Activated effector memory CD4-positive, alpha-beta T cell treated with Interleukin-2 at 50 U/mL for 16 hours (primary cell): ENCODE data around the gene GLP1R.
A peak's percentile ranks its signal among the peaks of the same experiment; 100 is the strongest.

Experiments
- DNase-seq: peaks from one replicate; pipeline ENCODE4 v3.0.0-alpha.2; 2020

GLP1R gene

DNA sequence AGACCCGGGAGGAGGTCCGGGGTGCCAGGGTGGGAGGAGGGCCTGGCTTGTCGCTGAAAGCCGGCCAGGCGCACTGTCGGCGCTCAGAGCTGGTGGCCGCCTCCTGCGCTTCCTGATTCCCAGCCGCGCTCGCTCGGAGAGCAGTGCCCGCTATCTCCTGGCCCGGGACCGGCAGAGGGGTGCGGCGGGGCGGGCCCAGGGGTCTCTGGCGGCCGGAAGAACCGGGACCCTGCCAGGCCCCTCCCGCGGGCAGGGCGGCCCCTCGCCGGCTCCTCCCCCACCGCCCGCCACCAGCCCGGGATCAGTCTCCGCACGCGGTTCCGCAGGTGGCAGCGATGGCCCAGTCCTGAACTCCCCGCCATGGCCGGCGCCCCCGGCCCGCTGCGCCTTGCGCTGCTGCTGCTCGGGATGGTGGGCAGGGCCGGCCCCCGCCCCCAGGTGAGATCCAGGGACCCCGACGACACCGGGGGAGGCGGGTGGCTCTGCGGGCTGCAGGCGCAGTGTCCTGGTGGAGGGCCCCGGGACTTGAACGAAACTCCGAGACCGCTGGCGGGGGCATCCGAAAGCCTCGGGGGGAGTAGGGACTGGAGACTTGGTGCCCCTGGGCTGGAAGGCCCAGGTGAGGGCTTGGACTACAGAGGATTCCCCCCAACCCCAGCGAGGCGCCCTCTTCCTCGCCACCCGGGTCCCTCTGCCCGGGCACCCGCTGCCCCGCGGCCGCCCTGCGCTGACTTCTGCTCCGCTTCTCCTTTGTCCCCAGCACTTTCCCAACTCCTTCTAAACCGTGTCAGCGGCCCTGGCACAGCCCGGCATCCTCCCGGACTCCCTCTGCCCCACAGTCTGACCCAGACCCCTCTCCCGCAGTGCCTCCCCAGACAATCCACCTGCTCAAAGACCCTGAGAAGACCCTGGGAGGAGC lies at the start of gene GLP1R:
Gene GLP1R (plus strand): TSS at position 301 of the 919 bp plus-strand sequence. CDS start 60 bp downstream, at position 361.
- DNase-seq: no peak

GRCh38 chr6:39003072-39003471 lies 45.5 kb upstream of the GLP1R start:
- DNase-seq: no peak

DNA sequence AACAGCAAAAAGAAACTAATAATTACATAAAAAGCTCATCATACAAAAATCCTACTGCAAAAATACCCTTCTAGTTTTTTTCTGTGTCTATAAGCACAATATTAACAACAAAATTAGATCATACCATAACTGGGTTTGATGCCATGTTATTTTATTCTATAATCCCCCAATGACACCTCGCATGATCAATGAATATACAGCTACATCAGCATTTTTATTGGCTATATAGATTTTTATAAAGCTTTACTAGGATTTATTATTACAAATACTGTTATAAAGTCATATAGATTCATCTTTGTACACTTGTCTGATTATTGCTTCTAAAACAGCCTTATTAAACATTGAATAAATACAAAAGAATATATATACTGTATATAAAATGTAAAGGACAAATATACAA lies 45.1 kb upstream of the GLP1R start:
- no peak for DNase-seq

DNA sequence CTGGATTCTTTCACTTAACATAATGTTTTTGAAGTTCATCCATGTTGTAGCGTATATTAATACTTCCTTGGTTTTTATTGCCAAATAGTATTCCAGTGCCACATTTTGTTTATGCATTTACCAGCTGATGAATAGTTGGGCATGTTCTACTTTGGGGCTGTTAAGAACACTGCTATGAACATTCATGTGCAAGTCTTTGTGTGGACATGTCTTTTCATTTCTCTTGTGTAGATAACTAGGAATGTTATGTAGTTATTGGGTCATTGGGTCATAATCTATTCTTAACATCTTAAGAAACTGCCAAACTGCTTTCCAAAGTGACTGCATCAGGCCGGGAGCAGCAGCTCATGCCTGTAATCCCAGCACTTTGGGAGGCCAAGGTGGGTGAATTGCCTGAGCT lies 43.8 kb upstream of the GLP1R start:
- no peak for DNase-seq

- no peak for DNase-seq
These were observed 42.8 kb upstream of the GLP1R start for GRCh38 chr6:39005774-39006173.

DNA sequence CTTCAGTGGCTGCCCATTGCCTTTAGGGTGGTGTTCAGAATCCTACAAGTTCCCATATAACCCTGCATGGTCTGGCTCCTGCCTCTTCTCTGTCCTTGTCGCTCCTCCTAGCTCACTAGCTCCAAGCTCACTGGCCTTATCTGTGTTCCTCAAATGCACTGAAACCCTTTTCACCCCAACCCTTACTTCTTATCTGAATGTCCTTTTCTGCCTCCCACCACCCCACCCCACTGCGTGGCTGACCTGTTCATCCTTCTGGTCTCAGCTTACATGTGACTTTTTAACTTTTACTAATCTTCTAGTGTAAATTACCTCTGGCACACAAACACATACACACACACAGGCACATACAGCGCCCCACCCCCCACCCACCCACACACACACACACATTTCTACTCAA lies 41.0 kb upstream of the GLP1R start:
- no peak for DNase-seq

- no peak for DNase-seq
These were observed 39.8 kb upstream of the GLP1R start for GRCh38 chr6:39008737-39009136.

DNA sequence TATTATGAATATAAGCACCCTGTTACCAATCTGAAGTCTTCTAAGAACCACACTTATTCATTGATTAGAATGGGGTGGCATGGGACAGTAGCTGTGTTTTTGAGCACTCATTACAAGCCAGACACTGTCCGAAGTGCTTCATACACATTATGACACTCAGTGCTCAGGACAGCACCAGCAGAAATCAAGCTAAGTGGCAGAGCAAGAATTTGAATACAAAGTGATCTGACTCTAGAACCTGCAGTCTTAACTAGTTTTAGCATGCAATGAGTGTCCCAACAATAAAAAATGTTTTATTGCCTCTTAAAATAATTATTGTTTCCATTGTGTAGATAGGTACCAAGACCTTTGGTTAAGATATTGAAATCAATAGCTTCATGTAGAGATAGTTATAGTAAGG lies 39.1 kb upstream of the GLP1R start:
- no peak for DNase-seq

DNA sequence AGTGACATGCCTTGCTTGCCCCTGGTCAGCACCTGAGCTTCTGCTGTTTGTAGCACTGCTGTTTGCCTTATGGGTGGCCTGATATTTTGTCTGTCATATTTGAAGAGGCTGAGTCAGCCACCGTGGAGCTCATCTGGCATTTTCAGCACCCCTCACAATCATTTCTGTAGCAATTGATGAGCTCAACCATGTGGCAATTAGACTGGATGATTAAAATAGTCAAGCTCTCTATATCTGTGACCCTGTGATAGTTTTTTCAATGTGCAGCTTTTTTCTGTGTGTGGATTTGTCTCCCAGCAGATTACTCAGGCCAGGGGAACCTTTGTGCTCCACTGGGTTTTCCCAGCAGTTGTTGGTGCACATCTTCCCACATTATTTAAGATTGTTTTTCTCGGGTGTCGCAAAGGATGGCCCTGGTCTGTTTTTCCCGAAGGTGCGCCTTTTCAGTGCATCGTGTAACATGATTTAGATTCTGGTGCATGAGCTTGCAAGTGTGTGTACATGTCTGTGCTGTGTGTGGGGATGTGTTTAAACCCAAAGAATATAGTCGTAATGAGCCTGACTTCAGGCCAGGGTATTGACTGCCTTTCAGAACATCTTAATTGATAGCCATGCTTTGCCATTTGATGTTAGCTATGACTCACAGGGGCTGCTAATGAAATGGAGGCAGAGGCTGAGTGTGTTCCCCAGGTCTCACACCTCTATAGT lies 31.6 kb upstream of the GLP1R start:
- no peak for DNase-seq

DNA sequence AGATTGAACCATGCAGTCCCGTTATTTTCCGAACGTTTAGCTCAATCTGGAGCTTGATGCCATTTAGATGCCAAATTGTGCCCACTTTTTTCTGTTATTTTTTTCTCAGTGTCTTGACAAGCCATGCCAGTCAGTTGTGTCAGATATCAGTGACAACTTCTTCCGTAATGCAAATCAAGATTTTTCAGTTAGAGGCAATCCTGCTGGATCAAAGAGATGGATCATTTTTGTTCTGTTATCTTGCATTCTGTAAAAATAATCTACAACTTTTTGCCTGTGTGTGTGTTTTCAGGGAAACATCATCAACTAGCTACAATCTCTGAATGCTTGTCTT lies 31.1 kb upstream of the GLP1R start:
- DNase-seq: no peak

DNA sequence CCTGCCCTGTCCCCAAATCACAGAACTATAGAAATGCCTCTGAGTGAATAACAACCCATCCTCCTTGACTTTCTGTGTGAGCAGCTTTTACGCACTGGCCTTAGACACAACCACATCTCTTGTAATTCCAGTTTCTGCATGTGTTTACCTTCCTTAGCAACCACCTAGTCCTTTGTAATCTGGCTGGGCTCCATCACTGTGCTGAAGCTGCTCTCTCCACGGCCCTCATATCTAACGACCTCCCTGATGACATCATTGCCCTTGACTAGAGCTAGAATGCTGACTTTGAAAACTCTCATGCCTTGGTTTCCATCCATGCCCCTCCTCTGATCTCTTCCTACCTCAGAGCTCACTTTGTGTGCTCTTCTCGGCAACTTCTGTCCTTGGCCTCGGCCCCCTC lies 30.5 kb upstream of the GLP1R start:
- DNase-seq: no peak

DNA sequence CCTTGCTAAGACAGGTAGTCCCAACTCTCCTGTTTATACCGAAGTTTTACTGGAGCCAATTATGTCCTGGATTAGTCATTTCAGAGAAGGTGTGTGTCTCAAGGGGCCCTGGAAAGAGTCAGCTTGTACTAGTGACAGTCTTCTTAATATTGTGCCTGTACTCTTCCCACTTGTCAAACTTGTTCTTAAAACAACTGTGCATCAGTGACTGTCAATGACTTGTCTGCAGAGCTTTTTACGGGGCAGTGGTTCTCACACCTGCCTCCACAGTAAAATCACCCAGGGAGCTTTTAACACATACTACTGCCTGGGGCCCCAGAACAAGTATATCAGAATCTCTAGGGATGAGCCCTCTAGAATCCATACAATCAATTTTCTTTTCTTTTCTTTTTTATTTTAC lies 28.4 kb upstream of the GLP1R start:
- no peak for DNase-seq

- DNase-seq: no peak
These were observed 27.5 kb upstream of the GLP1R start for GRCh38 chr6:39021041-39021440.

DNA sequence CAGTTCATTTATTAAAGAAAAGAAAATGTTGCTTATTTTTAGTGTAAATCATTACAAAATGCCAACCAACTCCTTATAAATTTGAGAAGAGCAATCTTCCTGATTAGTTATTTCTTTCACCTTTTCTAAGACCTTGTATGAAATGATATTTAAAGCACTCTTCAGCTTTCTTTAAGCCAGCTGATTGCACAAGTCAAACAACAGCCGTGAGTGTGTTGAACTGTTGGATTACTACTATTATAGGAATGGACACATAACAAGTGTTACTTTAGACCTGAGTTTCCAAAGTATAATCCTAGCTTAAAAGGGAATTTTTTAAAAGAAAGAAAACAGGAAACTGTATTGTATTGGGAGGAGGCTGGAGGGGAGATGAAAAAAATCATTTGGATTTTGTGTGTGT lies 26.8 kb upstream of the GLP1R start:
- no peak for DNase-seq

GRCh38 chr6:39026175-39026574 lies 22.4 kb upstream of the GLP1R start:
- DNase-seq: no peak

DNA sequence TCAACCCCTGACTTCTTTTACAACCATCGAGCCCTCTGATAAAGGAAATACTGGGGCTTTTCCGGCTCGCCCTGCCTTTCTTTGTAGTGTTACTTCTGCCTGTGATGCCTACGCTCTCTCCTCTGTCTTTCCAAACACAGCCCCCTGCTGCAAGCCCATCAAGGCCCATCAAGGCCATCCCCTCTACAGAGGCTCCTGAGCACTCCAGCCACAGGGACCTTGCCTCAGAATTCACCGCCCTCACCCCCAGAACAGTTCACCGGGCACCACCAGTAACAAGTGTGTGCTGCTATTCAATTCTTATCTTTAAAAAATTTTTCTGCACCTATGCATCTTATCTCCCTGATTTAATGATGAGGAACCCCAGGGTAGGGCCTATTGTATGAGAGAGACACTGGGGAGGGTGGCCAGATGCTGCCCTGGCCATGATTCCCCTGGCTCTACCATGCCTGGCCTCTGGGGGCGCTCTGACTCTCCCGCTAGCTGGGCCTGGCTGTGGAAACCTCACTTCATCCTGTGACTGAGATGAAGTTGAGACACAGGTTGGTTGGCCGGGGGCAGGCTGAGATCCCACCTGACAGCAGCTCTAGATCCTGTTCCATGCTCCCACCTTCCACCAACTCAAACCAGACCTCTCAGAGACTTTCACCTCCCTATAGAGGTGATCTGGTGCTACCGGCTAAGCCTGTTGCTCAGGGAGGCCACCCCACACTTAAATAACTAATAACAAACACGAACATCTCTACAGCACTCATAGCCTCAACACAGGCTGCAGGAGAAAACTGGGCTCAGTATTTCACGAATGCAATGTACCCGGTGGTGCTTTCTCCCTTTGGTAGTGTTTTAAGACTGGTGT lies 19.2 kb upstream of the GLP1R start:
- peak; percentile 8 for DNase-seq

- DNase-seq: no peak
These were observed 12.9 kb upstream of the GLP1R start for GRCh38 chr6:39035681-39036080.

GRCh38 chr6:39037082-39037508 lies 11.5 kb upstream of the GLP1R start:
- DNase-seq: no peak

DNA sequence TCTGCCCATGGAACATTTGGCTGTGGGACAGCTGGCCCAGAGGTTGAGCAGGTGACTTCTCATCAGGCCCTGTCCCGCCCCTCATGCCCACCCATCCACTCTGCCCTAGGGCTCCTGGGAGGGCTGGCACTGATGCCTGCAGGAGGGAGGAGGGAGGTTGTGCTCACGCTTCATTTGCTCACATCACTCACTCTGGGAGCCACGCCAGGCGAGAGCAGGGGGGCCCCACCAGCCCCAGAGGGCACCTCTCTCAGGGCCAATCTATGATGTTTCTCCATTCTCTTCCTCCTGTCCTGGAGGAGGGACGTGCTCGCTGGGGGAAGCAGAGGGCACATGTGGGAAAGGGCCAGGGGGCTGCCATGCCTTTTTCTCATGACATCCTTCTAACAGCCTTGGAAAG lies 10.9 kb upstream of the GLP1R start:
- no peak for DNase-seq

GRCh38 chr6:39040080-39040673 lies 8.4 kb upstream of the GLP1R start:
- no peak for DNase-seq

DNA sequence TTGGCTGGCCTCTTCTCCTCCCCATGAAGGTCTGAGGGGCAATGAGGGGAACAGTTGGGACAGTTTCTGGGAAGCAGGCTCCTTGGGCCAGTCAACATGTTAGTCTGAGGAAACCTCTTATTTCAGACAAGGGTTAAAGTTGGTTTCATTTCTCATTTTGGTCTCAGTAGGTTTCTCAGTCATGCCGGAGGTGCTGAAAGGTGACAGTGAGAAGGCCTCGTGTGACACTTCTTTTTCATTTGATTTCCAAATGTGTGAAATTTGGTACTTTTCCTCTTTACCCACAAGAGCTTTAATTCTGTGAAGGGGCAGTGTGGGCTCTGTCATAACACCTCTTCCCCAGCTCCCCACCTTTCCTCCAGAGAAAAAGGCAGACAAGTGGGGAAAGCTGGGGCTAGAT lies 7.5 kb upstream of the GLP1R start:
- no peak for DNase-seq

- DNase-seq: no peak
These were observed 4.8 kb upstream of the GLP1R start for GRCh38 chr6:39043776-39044175.

- no peak for DNase-seq
These were observed 4.4 kb upstream of the GLP1R start for GRCh38 chr6:39044181-39044580.
